ENCODE data around the gene GPR15. TPM values are rescaled to one million over a fixed set of nuclear protein-coding genes. Genes with fewer than 3 reads are reported as not detected.

The GPR15 gene
- total RNA-seq: not detected in 2 replicates

DNA sequence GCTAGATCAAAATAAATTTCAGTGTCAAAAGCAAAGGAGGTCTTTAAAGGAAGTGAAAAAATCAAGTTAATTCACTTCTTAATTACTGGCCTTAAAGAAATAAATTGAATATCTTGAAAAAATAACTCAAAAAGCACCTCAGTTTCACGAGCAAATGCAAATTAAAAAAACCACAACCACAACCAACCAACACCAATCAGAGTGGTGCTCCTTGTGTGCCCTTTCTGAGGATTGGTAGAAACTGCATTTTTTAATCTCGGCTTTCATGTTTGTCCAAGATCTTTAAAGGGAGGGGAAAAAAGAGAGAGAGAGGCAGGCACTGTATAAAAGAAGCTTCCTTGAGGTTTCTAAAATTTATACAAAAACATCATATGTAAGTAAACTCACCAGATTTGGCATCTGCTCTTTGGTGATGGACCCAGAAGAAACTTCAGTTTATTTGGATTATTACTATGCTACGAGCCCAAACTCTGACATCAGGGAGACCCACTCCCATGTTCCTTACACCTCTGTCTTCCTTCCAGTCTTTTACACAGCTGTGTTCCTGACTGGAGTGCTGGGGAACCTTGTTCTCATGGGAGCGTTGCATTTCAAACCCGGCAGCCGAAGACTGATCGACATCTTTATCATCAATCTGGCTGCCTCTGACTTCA is at the start of gene GPR15:
GPR15 (plus strand) TSS at position 357 of the 653 bp plus-strand sequence; CDS start at position 413, 56 bp downstream.

DNA sequence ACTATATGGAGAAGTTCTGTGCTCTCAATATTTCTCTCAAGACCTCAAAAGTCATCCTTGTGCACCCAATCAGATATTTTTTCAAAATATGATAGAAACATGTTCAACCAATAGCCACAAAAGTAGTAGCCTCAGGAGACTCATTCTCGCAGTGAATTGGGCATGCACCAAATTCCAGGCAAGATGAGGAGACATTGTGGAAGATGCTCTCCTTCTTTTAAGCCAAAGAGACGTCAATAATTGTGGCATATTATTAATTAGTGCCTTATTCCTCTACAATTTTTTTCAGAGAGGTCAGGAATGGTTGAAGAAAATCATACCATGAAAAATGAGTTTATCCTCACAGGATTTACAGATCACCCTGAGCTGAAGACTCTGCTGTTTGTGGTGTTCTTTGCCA is 34.4 kb upstream of the GPR15 start, which contains the start of gene OR5K2:
OR5K2 (plus strand) TSS at position 301 of the 400 bp plus-strand sequence; CDS start at position 301, 0 bp downstream.

DNA sequence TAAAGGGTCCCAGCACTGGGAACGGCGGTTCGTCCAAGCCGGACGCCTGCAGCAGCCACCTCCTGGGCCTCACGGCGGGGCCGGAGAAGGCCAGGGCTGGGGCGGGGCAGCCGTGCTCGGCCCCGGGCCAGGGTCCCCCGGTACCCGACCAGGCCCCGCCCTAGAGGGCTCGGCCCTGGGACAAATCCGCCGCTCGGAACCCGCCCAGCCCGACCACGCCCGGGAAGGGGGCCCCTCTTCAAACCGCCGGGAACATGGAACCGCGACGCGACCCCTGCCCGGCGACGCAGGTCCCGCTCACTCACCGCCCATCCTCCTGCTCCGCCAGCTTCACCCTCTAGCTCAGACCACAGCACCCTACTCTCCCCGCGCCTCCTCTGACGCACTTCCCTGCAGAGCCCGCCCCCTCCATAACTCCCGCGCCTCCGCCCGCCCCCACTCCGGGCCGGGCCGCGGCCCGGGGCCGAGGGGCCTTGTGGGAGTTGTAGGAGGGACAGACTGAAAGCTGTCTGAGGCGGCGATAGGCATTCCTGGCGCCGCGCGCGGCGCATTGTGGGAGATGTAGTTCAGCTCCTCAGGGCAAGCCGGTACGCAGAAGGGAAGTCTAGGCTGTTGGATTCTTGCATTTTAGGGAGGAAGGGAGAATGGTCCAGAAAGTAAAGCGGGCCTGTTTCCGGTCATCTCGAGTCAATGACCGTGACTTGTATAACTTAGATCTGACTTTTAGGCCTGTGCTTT is 9.1 kb upstream of the GPR15 start, which contains the start of gene CLDND1:
CLDND1 (minus strand) TSS at position 359 of the 738 bp plus-strand sequence. CDS start 1,478 bp downstream, outside the sequence.

Other genes with a start within 250 kb of the GPR15 start
- not detected in 2 replicates for gene OR5H2, start 249.5 kb upstream of the GPR15 start, total RNA-seq
- not detected in 2 replicates for gene OR5K4, start 178.1 kb upstream of the GPR15 start, total RNA-seq
- not detected in 2 replicates for gene OR5K3, start 141.3 kb upstream of the GPR15 start, total RNA-seq
- not detected in 2 replicates for gene OR5K1, start 68.8 kb upstream of the GPR15 start, total RNA-seq
- not detected in 2 replicates for gene OR5K2, start 34.3 kb upstream of the GPR15 start, total RNA-seq
- gene CLDND1, start 9.1 kb upstream of the GPR15 start, total RNA-seq: 62.6 and 83.1 TPM in 2 replicates
- gene CPOX, start 61.6 kb downstream of the GPR15 start, total RNA-seq: 19.9 and 30.4 TPM in 2 replicates
- gene ST3GAL6, start 231.4 kb downstream of the GPR15 start, total RNA-seq: 4.8 and 15.6 TPM in 2 replicates

All from smooth muscle cell of bladder (primary cell).